Fibroblast of skin of right quadriceps (primary cell): ENCODE measurements around the gene RSAD1.
"Not testable (repeated sequence)": the region's sequence is repeated elsewhere in the genome, so short reads cannot be mapped to it uniquely, and the experiment has no call there.

Source experiments
- DNase-seq: peaks from one replicate; pipeline ENCODE4 v3.0.0-alpha.2; 2013

Gene RSAD1

DNA sequence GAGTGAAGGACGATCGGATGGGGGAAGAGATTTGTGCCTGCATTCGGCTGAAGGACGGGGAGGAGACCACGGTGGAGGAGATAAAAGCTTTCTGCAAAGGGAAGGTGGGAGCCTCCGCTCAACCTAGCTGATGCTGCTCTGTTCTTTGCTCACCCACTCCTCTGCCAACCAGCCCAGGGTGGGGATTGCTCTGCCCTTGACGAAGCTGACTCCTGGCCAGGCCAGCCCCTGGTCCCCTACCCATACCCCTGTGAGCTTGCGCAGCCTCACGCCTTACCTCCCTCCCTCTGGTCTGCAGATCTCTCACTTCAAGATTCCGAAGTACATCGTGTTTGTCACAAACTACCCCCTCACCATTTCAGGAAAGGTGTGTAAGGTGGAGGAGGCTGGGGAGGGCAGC is 4.8 kb upstream of the RSAD1 start:
- no peak for DNase-seq

DNA sequence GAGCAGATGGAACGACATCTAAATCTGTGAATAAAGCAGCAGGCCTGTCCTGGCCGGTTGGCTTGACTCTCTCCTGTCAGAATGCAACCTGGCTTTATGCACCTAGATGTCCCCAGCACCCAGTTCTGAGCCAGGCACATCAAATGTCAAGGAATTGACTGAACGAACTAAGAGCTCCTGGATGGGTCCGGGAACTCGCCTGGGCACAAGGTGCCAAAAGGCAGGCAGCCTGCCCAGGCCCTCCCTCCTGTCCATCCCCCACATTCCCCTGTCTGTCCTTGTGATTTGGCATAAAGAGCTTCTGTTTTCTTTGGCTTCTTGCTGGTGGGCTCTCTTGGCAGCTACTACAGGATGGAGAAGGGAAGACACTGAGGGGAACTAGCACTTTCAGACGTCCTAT is 4.1 kb upstream of the RSAD1 start:
- no peak for DNase-seq

DNA sequence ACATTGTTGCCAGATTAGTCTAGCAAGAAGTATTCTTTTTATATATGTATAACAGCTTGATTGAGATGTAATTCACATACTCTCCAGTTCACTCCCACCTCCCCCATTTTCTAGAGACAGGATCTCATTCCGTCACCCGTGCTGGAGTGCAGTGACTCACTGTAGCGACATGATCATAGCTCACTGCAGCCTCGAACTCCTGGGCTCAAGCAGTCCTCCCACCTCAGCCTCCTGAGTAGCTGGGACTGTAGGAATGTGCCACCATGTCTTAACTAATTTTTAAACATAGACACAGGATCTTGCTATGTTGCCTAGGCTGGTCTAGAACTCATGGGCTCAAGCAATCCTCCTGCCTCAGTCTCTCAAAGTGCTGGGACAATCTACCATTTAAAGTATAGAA is 3.3 kb upstream of the RSAD1 start:
- DNase-seq: peak; percentile 14

DNA sequence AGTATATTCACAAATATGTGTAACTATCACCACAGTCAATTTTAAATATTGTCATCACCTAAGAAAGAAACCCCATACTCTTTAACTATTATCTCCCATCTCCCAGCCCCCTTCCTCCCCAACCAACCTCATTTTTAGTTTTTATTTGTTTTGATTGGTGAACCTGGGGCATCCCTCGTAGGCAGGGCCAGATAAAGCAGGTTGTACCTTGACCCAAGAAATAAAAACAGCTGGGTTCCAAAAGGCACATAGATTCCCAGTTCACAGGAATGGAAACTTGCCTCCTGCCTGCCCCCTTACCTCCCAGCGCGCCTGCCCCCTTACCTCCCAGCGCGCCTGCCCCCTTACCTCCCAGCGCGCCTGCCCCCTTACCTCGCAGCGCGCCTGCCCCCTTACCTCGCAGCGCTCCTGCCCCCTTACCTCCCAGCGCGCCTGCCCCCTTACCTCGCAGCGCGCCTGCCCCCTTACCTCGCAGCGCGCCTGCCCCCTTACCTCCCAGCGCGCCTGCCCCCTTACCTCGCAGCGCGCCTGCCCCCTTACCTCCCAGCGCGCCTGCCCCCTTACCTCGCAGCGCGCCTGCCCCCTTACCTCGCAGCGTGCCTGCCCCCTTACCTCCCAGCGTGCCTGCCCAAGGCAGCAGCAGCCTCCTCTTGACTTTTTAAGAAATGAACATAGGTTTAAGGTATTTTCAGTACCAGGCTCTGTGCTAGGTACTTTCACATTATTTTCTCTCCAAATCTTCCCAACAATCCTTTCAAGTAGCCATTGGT is 2.7 kb upstream of the RSAD1 start:
- DNase-seq: not testable (repeated sequence)

DNA sequence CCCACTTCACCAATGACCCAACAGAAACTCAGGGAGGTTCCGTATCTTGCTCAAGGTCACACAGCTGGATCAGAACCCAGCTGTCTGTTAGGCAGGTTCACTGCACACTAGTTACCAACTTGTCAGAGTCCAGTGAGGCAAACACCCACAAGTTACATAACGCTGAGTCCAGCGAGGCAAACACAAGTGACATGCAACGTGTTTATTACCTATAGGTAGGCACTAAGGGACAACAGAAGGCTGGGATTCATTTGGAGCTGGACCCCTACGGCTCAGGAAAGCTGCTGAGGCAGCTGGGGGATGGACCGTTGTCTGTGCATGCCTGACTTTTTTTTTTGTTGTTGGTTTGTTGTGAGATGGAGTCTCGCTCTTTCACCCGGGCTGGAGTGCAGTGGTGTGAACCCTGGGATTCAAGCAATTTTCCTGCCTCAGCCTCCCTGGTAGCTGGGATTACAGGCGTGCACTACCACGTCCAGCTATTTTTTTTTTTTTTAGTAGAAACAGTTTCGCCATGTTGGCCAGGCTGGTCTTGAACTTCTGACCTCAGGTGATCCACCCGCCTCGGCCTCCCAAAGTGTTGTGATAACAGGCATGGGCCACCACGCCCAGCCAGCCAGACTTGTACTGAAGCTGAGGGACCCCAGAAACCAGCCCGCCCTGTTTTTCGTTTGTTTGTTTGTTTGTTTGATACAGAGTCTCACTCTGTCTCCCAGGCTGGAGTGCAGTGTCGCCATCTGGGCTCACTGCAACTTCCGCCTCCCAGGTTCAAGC is 1.9 kb upstream of the RSAD1 start:
- no peak for DNase-seq

DNA sequence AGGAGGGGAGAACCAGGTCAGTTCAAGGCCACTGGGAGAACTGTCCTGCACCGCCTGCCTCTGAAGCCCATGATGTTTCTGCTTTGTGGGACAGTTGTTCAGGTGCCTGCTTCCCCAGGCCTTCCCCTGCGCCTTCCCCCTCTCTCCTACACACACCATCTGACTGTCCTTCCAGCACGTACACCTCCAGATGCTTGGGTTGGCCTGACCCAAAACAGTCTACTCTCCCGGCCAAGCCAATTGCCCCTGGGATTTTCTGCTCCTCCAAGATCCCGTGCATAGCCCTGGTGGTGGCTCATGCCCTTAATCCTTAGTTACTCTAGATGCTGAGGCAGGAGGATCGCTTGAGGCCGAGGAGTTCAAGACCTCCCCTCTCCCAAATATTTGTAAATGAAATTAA is 684 bp upstream of the RSAD1 start:
- no peak for DNase-seq

DNA sequence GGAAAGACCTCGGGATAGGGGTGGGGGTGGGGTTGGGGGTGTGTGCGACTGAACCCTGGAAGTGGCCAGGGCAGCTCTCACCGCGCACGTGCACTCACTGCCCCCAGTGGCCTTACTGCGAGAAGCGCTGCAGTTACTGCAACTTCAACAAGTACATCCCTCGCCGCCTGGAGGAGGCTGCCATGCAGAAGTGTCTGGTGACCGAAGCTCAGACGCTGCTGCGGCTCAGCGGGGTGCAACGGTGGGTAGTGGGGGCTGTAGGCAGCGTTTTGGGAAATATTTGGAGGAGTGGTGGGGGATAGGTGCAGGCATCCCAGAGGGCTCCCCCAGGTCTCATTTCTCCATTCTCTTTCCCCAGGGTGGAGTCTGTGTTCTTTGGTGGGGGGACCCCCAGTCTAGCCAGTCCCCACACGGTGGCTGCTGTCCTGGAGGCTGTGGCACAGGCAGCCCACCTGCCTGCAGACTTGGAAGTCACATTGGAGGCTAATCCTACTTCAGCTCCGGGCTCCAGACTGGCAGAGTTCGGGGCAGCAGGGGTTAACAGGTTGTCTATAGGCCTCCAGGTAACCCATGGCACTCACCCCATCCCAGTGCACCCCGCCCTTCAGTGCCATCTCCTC is 972 bp downstream of the RSAD1 start:
- DNase-seq: peak; percentile 74

DNA sequence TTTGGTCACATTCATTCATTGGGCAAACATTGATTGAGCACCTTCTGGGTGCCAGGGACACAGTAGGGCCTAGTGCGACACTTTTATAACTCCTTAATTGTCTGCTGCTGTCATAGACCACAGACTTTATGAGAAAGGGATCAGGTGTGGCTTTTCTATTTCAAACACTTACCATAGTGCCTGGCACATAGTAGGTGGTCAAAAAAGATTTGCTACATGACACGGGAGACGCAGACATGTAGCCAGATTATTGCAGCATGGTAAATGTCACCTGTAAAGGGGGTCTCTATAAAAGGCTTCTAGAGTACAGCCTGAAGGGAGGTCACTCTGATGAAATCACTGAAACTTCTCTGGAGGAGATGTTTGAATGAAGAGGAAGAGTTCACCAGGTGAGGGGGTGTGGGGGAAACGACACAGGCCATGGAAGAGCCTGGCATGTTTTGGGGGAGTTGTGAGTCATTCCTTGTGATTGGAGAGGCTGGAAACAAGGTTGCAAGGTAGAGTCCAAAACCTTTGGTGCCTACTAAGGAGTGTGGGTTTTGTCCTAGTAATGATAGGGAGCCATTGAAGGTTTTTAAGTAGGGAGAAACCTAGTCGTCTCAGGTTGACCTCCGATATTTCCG is 1.6 kb downstream of the RSAD1 start:
- no peak for DNase-seq

DNA sequence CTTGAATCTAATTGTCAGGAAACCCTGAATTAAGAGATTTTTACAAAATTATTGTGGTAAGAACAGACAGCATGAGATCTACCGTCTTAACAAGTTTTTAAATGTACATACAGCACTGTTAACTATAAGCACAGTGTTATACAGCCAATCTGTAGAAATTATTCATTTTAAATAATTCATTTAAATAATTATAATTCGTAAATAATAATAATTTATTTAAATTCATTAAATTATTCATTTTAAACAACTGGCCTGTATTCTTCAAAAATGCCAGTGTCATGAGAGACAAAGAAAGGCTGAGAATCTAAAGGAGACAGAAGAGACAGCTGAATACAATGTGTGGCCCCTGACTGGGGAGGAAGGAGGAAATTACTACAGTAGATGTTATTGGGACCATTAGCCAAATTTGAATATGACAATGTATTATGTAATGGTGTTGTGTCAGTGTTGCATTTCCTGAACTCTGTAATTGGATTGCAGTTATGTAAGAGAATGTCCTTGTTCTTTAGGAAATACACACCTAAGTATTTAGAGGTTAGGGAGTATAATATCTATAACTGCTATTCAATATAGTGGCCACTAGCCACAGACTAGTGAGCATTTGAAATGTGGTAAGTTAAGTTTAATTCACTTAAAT is 2.3 kb downstream of the RSAD1 start:
- no peak for DNase-seq

DNA sequence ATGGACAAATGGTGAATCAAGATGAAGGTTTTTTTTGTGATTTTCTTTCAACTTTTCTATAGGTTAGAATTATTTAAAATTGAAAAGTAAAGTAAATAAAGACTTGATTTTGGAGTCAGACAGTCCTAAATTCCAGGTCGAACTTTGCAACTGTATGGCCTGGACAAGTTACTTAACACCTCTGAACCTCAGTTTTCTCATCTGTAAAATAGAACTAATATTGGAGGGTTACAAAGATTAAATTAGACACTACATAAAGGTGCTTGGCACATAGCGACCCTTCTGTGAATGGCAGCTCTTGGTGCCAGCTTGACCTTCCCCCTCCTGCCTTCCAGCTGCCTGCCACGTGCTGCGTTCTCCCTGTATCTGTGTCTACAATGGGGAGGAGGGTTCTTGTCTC is 3.0 kb downstream of the RSAD1 start:
- no peak for DNase-seq

DNA sequence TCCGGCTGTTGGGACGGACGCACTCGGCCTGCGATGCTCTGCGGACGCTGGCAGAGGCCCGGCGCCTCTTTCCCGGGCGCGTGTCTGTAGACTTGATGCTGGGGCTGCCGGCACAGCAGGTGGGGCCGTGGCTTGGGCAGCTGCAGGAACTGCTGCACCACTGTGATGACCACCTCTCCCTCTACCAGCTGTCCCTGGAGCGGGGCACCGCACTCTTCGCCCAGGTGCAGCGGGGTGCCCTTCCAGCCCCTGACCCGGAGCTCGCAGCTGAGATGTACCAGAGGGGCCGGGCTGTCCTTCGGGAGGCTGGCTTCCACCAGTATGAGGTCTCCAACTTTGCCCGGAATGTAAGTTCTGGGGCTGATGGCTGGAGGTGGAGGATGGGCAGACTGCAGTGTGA is 3.5 kb downstream of the RSAD1 start:
- DNase-seq: no peak

DNA sequence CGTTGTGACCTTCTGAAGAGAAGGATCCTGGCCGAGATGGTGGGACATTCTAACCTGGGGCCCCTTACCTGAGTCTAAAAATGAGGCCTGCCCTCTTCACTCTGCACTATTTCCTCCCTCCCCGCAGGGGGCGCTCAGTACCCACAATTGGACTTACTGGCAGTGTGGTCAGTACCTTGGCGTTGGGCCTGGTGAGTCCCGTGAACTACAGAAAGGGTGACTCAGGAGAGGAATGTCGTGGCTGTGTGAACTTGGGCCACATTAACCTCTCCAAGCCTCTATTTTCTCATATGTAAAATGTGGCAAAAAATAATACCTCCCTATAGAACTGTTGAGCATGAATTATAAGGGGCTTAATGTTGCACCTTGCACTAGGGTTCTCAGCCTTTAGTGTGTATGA is 3.9 kb downstream of the RSAD1 start:
- DNase-seq: peak; percentile 90

DNA sequence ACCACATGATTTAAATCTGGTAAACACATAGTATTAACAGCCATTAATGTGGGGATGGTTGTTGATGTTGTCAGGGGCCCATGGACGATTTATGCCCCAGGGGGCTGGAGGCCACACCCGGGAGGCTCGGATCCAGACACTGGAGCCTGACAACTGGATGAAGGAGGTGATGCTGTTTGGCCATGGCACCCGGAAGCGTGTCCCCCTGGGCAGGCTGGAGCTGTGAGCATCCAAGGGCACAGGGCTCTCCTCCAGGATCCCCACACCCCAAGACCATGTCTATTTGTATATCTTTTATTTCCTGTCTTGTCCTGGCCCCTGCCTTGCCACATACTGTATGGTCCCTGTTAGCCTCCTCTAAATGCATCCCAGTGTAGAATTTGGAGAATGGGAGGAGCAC is 4.6 kb downstream of the RSAD1 start:
- DNase-seq: no peak

DNA sequence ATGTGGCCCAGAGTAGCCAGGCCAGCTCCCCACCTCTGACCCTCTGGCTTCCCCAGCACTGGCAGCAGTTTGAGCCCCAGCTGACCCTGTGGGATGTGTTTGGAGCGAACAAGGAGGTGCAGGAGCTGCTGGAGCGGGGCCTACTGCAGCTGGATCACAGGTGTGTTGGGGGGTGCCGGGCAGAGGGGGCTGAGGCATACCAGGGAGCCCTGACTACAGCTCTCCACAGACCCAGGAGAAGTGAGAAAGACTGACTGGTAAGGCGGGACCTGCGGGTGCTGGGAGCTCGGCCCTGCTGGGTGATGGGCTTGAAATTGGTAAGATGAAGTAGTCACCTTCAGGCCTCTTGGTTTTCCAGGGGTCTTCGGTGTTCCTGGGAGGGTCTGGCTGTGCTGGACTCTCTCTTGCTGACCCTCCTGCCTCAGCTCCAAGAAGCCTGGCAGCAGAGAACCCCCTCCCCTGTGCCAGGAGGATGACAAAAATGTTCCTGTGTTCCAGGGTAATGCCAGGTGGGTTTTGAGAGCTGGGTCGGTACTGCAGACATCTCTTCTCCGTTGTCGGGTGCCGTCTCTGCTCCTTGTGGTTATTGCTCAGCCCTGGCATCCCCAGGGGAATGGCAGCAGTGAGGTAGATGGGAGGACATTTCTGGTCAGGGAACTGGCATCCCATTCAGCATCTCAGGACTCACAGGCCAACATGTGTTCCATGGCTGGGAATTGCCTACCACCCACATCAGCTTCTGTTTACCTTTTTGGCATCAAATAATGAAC is 5.9 kb downstream of the RSAD1 start:
- DNase-seq: no peak

DNA sequence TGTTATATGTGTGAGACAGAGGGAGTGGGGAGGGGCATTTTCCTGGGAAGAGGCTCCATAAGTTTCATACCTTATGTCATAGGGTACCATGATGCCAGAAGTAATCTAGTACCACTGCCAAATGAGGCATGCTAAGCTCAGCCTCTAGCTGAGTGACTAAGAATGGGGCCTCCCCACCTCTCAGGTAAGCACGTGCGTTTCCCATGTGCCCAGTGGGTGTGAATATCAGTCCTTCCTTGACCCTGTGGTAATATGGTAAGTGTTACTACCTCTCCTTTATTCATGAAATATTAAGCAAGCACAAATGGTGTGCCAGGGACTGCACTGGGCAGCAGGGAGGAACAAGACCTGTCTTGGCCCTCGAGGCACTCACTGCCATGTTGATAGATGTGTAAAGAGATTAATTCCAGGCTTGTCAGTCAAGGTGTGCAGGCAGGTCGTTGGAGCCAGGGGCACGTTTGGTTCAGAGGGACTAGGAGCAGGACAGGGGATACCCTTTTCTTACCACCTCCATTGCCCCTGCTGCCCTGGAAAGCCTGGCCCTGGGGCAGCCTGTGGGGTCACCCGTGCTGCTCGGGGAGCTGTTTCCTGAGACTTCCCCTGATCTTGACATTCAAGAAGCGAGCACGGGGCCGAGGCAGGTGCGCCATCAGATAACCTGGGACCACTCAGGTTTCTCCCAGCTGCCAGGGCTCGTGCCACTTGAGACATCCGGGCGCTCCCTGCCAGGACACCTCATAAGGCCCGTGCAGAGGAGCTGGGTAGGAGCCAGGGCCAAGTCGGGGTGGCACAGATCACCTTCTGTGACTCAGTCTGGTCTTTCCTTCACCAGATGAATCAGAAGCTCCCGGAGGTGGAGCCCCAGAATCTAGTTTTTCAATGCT is 8.8 kb downstream of the RSAD1 start:
- DNase-seq: no peak

DNA sequence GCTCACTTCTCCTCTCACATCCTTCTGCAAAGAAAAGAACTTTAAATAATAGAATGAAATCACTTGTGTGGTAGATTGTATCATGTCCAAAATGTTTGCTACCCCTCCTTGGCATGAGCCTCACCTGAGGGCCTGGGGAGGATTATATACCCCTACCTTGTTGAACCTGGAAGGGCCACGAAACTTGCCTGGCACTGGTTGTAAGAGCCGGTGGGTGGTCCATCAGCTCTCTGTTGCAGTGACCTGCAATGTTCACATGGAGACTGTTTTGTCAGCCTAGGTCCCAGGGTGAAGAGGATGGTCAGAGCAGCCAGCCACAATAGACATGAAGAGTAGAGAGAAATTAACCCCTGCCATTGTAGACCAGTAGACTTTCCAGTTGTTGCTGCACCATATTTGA is 10.2 kb downstream of the RSAD1 start:
- DNase-seq: no peak

DNA sequence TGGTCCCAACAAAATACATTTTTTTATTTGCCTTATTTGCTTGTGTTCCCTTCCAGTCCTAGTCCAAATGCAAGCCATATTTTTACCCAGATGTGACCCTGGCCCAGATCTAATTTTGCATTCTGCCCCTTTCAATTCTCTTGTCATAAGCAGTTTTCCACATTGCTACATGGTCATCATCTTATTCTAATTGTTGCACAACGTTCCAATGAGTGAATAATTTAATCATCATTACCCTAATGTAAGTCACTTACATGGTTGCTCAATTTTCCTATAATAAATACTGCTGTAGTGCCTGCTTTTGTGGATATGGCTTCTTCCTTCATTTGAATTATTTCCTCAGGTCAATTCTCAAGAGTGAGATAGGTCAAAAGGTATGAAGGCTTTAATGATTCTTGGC is 12.8 kb downstream of the RSAD1 start:
- no peak for DNase-seq

DNA sequence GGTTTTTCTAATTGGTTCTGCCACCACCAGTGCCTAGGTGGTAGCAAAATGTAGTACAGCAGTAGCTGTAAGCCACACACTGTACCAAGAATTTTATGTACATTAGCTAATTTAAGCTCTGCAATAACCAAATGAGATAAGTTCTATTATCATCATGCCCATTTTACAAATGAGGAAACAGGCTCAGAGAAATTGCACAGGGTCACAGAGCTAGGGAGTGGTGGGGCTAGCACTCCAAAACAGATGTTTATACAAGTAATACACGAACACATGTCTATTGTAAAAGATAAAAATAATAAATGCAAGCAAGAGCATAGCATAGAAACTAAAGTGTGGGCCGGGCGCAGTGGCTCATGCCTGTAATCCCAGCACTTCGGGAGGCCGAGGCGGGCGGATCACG is 13.6 kb downstream of the RSAD1 start:
- no peak for DNase-seq

DNA sequence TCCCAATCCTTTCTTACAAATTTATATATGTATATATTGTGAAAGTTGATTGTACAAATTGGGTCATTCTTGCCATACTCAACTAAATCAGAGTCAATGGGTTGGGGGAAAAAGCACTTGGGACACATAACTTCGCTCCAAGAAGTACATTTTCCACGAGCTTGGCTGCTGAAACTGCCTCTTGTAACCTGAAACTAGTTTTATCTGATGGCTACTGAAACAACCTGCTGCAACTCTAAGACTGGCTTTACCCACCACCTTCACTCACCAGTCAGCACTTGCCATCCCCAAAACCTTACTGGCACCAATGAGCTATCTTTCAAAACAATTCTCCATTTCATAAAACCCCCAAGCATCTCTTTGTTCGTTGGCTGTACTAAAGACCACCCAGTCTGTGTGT is 15.1 kb downstream of the RSAD1 start:
- DNase-seq: no peak

DNA sequence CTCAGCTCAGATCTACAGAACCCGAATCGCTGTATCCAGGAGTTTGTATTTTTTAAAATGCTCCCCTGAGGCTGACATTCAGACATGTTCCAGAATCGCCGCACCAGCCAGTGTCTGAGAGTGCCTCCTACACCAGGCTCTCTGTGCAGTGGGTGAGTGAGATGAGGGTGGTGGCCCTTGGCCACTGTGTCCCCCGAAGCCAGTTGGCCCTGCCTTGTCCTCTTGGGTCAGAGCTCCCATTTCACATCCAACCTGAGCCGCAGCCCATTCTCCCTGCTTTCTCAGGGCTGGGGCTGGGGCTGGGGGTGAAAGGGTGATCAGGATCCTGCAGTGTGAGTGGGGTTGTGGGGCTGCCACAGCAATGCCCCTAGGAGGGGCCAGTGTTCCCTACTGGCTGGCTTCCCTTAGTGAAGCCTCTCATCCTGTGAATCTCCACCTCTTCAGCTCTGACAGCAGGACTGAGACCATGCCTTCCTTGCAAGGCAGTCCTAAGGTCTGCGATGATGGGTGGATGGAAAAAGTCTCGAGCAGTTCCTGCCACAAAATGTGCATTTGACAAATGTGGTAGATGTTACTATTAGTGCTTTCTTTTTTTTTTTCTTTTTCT is 16.7 kb downstream of the RSAD1 start:
- DNase-seq: no peak

DNA sequence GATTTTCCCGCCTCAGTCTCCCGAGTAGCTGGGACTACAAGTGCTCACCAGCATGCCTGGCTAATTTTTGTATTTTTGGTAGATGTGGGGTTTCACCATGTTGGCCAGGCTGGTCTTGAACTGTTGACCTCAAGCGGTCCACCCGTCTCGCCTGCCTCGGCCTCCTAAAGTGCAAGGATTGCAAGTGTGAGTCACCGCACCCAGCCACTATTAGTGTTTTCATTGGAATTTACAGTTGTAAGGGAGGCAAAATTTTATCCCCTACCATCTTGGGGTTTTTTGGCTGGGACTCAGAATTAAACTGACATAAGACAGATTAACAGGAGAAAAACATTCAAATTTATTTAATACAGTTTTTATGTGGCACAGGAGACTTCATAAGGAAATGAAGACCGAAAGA is 17.3 kb downstream of the RSAD1 start:
- DNase-seq: peak; percentile 65
